Osteocyte (in vitro differentiated cells): ENCODE measurements around the gene MDM4. TPM values are rescaled to one million over a fixed set of nuclear protein-coding genes. Genes with fewer than 3 reads are reported as not detected.
"Not testable (repeated sequence)": the region's sequence is repeated elsewhere in the genome, so short reads cannot be mapped to it uniquely, and the experiment has no call there.

ENCODE experiments used
- DNase-seq: peaks from one replicate; pipeline ENCODE4 v3.0.0; 2021; ENCODE audit warnings: mixed read lengths; ENCODE audit not compliant: unreplicated experiment; ENCODE audit errors: extremely low spot score
- H3K27ac Mint-ChIP-seq: one replicate; pipeline ENCODE4 v1.8.0; 2021; ENCODE audit warnings: mild to moderate bottlenecking, mixed read lengths; ENCODE audit not compliant: unreplicated experiment
- H3K27me3 Mint-ChIP-seq: one replicate; pipeline ENCODE4 v1.8.0; 2021; ENCODE audit warnings: mixed read lengths; ENCODE audit not compliant: unreplicated experiment
- H3K36me3 Mint-ChIP-seq: one replicate; pipeline ENCODE4 v1.8.0; 2021; ENCODE audit warnings: mixed read lengths; ENCODE audit not compliant: unreplicated experiment
- H3K4me1 Mint-ChIP-seq: one replicate; pipeline ENCODE4 v1.8.0; 2021; ENCODE audit warnings: mixed read lengths; ENCODE audit not compliant: unreplicated experiment
- H3K4me3 Mint-ChIP-seq: one replicate; pipeline ENCODE4 v1.8.0; 2021; ENCODE audit warnings: mild to moderate bottlenecking, moderate library complexity, mixed read lengths; ENCODE audit not compliant: unreplicated experiment
- H3K9me3 Mint-ChIP-seq: one replicate; pipeline ENCODE4 v1.8.0; 2021; ENCODE audit warnings: mixed read lengths; ENCODE audit not compliant: unreplicated experiment
- total RNA-seq: library from RNA; stranded (reverse); gene quantifications from 2 replicates; pipeline ENCODE4 v1.2.1, GENCODE V29; 2021
- TF ChIP-seq, protein P1 (sequence below): fragments of 200-600 bp; sonication (generic); IDR thresholded peaks from 2 replicates; pipeline ENCODE4 v1.5.0; 2021; ENCODE audit warnings: antibody characterized with exemption, mild to moderate bottlenecking, moderate library complexity

The MDM4 gene
- total RNA-seq, 1 donor from 2014 or later, result 77.3 TPM

DNA sequence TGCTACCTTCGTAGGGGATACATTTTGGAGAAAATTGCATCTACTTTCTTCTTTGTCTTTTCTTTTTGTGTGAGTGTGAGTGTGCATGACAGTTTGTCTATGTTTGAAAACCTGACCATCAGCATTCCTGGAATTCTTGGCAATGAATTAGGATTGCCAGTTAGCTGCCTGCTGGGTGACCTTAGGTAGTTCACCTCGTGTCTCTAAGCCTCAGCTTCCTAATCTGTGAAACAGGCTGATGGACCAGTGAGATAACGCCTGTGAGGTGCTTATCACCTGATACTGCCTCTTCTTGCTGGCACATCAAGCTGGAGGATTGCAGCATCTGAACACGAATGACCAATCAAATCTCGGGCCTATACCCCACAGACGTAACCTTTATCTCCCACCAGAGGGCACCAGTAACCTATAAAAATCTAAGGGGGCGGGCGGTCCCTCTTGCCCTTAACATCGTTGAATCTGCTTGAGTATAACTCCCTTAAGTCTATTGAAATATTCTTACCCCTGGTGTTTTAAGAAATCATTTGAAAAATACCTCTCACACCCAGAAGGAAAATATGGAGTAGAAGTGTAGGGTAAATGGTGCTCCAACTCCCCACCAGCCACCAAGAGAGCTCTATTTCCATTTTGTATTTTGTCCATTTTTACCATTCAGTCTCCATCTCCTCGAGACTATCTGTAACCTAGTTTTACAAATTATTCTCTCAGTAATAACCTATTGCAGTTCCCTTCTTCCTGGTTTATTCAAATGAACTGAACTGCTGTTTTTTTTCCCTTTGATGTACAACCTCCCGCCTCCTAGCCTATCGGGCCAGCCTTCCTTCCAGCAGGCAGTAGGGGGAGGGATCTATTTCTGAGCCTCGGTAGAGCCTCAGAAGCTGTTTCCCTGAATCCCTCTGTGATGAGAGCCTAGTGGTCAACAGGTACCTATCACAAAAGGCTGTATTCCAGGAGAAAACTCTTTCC lies 49.7 kb downstream of the MDM4 start:
- Mint-ChIP-seq H3K4me3 (no peak overlapping the region), H3K9me3 (no peaks in the 10 kb centered on the region), H3K4me1 (peaks cover 5% of the 10 kb centered on the region), H3K36me3 (peaks cover 7% of the 10 kb centered on the region), H3K27me3 (no peaks in the 10 kb centered on the region), H3K27ac (no peak overlapping the region)
- TF ChIP-seq, protein P1, sequence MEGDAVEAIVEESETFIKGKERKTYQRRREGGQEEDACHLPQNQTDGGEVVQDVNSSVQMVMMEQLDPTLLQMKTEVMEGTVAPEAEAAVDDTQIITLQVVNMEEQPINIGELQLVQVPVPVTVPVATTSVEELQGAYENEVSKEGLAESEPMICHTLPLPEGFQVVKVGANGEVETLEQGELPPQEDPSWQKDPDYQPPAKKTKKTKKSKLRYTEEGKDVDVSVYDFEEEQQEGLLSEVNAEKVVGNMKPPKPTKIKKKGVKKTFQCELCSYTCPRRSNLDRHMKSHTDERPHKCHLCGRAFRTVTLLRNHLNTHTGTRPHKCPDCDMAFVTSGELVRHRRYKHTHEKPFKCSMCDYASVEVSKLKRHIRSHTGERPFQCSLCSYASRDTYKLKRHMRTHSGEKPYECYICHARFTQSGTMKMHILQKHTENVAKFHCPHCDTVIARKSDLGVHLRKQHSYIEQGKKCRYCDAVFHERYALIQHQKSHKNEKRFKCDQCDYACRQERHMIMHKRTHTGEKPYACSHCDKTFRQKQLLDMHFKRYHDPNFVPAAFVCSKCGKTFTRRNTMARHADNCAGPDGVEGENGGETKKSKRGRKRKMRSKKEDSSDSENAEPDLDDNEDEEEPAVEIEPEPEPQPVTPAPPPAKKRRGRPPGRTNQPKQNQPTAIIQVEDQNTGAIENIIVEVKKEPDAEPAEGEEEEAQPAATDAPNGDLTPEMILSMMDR, result peak; percentile 64
- no peak for DNase-seq

DNA sequence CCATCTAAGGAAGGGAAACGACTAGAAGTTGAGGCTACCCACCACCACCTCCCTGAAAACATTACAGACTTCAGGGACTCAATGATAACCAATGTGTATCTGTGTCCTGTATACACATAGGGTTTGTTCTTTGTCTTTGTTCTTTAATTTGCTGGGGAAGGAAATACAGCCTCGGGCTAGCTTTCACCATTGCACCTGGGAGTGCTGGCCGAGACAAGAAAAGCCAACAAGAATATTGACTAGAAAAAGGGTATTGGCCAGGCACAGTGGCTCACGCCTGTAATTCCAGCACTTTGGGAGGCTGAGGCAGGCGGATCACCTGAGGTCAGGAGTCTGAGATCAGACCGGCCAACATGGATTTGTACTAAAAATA lies 50.4 kb downstream of the MDM4 start:
- Mint-ChIP-seq H3K9me3 (no peaks in the 10 kb centered on the region), H3K36me3 (peaks cover 6% of the 10 kb centered on the region), H3K4me1 (peaks cover 5% of the 10 kb centered on the region), H3K27ac (no peak overlapping the region), H3K27me3 (no peaks in the 10 kb centered on the region), H3K4me3 (no peak overlapping the region)
- no peak for DNase-seq
- TF ChIP-seq, protein P1, result no peak

DNA sequence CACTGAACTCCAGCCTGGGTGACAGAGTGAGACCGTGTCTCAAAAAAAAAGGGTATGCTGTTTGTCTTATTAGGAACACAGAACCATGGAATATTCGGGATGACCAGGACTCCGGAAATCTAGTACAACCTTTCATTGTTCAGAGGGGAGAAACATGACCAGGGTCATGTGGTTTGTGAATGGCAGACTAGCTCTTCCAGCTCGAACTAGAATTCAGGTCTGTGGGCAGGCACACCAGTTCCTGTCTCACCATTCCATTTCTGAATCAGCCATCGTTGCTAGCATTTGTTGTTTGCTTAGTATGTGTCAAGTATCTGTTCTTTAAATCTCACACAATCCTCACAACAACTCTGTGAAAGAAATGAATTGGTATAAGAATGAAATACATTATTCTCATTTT lies 50.9 kb downstream of the MDM4 start:
- Mint-ChIP-seq H3K27ac (no peak overlapping the region), H3K4me1 (peaks cover 5% of the 10 kb centered on the region), H3K4me3 (no peak overlapping the region), H3K9me3 (no peaks in the 10 kb centered on the region), H3K36me3 (peaks cover 6% of the 10 kb centered on the region), H3K27me3 (no peaks in the 10 kb centered on the region)
- no peak for DNase-seq
- TF ChIP-seq, protein P1, result no peak

DNA sequence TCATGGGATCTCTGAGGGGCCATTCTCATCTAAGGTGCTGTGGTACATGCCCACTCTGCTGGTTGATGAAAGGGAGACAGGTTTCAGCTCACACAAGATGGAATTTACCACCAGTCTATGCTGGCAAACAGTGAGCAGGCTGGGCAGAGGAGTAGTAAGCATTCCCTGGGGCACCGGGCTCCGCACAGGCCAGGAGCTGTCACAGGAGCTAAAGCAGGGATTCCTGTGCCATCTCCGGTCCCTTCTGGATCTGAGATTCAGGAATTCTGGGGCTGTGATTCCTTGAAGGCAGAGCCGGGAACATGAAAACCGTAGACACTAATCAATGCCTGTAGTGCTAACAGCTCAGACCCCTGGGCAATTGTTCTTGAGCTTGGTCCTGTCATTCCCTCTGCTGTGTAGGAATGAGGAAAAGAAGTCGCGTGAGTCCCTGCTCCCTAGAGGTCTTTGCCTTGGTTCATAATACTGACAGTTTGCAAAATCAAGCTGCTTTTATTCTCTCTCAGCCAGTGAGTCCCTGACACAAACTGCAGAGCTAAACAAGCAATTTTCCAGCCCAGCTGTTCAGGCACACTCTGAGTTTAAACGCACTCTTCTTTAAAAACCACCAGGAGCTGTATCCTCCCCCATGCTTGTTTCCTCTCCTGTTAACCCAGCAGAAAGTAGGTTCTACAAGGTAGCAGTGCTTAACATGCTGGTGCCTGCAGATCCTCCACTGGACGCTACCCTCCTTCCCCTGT lies 52.5 kb downstream of the MDM4 start:
- peaks cover 7% of the 10 kb centered on the region for H3K36me3 Mint-ChIP-seq
- TF ChIP-seq, protein P1, result no peak
- no peak overlapping the region for H3K4me3 Mint-ChIP-seq
- no peak overlapping the region for H3K27ac Mint-ChIP-seq
- no peaks in the 10 kb centered on the region for H3K9me3 Mint-ChIP-seq
- H3K4me1 Mint-ChIP-seq, result peaks cover 5% of the 10 kb centered on the region
- H3K27me3 Mint-ChIP-seq, result no peaks in the 10 kb centered on the region
- DNase-seq, result no peak

DNA sequence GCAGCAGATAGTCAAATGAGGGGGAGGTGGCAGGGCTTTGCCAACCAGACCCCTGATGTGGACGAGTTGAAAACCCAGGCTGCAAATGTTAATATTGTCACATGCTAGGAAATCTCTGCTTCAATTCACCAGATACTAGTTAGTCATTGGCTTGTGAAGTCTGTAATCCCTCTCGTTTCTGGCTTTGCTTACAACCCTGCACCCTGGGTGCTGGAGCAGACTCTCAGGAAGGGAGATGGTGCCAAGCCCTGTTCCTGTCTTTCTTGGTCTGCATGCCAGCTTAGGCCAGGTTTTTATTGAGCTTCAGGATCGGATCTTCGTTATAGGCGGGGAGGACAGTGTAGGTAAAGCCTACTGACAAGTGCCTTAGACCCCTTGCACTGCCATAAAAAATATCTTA lies 53.3 kb downstream of the MDM4 start:
- DNase-seq, result no peak
- Mint-ChIP-seq H3K9me3 (no peaks in the 10 kb centered on the region), H3K4me1 (peaks cover 5% of the 10 kb centered on the region), H3K27me3 (no peaks in the 10 kb centered on the region), H3K4me3 (no peak overlapping the region), H3K27ac (no peak overlapping the region), H3K36me3 (peaks cover 7% of the 10 kb centered on the region)
- TF ChIP-seq, protein P1, result no peak

DNA sequence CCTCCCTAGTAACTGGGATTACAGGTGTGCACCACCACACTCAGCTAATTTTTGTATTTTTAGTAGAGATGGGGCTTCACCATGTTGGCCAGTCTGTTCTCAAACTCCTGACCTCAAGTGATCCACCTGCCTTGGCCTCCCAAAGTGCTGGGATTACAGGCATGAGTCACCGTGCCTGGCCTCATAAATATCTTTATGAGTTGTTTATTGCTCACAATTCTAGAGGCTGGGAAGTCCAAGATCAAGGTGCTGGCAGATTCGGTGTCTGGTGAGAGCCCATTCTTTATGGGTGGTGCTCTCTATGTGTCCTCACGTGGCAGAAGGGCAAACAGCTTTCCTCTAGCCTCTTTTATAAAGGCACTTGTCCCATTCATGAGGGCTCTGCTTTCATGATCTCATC lies 53.8 kb downstream of the MDM4 start:
- not testable (repeated sequence) for H3K36me3 Mint-ChIP-seq, H3K4me1 Mint-ChIP-seq, H3K9me3 Mint-ChIP-seq, H3K27ac Mint-ChIP-seq, H3K27me3 Mint-ChIP-seq, H3K4me3 Mint-ChIP-seq, DNase-seq
